Esophagus squamous epithelium (tissue), 5 donors: ENCODE data around the gene PITX2. TPM values are rescaled to one million over a fixed set of nuclear protein-coding genes. Genes with fewer than 3 reads are reported as not detected.

Experiments used
- DNase-seq: peaks from one replicate; lab custom pipeline; 2025; lab: John Stamatoyannopoulos, UW
- H3K27ac ChIP-seq, 4 donors: fragments of 200-600 bp; sonication (generic); one replicate each; pipeline ENCODE4 v1.5.1; 2016 to 2019; ENCODE audit warnings: mild to moderate bottlenecking in 1 of 4
- H3K27me3 ChIP-seq, 4 donors: fragments of 200-600 bp; sonication (generic); 1 replicate in 3 of 4; 2 replicates in 1 of 4; pipeline versions ENCODE4 v1.5.1 to v1.6.0; 2017 to 2021; ENCODE audit warnings: antibody characterized with exemption in 1 of 4
- H3K36me3 ChIP-seq, 3 donors: fragments of 200-600 bp; sonication (generic); one replicate each; pipeline ENCODE4 v1.5.1; 2016 to 2019
- H3K4me1 ChIP-seq, 3 donors: fragments of 200-600 bp; sonication (generic); one replicate each; pipeline ENCODE4 v1.5.1; 2017 to 2019
- H3K4me3 ChIP-seq, 4 donors: fragments of 200-600 bp; sonication (generic); 1 replicate in 3 of 4; 2 replicates in 1 of 4; pipeline ENCODE4 v1.5.1; 2016 to 2019; ENCODE audit warnings: mild to moderate bottlenecking in 2 of 4, moderate library complexity in 1 of 4
- H3K9me3 ChIP-seq, 3 donors: fragments of 200-600 bp; sonication (generic); one replicate each; pipeline ENCODE4 v1.5.1; 2016 to 2019
- CTCF ChIP-seq, 6 experiments: fragments of 450-650 bp in 4 of 6; fragments of 200-600 bp in 2 of 6; sonication (generic) in 2 of 6; IDR thresholded peaks; one replicate each; pipeline ENCODE4 v1.5.1; 2016 to 2019; ENCODE audit warnings: antibody characterized with exemption in 6 of 6, mild to moderate bottlenecking in 4 of 6, moderate library complexity in 4 of 6
- POLR2A ChIP-seq, 4 donors: fragments of 450-650 bp; IDR thresholded peaks; one replicate each; pipeline ENCODE4 v1.6.1; 2017; ENCODE audit warnings: antibody characterized with exemption in 4 of 4, mild to moderate bottlenecking in 4 of 4, moderate library complexity in 3 of 4
- WGBS, 2 donors: methylation state at CpG; one replicate each; pipeline ENCODE4 v1.1.5; 2018; 5-methylcytosine and 5-hydroxymethylcytosine counted together
- intact Hi-C: fragments of 100-400 bp; cut with DNase I; formaldehyde crosslinking; loops from one replicate; pipeline ENCODE4 v1.15.0; 2022
- total RNA-seq, 4 donors: library from RNA; depleted of rRNA; stranded (reverse); fragments of >200 nt; gene quantifications; one replicate each; pipeline ENCODE4 v1.1.0, GENCODE V29; 2016
- donor health status: DM: yes; HTN: yes; CAD: no.

The PITX2 gene
- total RNA-seq, 4 donors from 2014 or later = 0.66 to 4.8 (median 1.5) TPM; not detected in 1

- H3K4me1 ChIP-seq = no peaks in the 10 kb centered on the region
- no peak overlapping the region for H3K27ac ChIP-seq
- no peak for DNase-seq
- intact Hi-C loops = no loop called here
- peaks cover 0 to 15% (median 0%) of the 10 kb centered on the region in 4 donors for H3K27me3 ChIP-seq
- H3K4me3 ChIP-seq = no peak overlapping the region
- no peaks in the 10 kb centered on the region for H3K36me3 ChIP-seq
- no peak for TF ChIP-seq CTCF (IDR thresholded peaks at IDR 0.05)
- TF ChIP-seq POLR2A (IDR thresholded peaks at IDR 0.05) = no peak
- H3K9me3 ChIP-seq = no peaks in the 10 kb centered on the region
These were observed 31.4 kb upstream of the PITX2 start for GRCh38 chr4:110654254-110654635.

DNA sequence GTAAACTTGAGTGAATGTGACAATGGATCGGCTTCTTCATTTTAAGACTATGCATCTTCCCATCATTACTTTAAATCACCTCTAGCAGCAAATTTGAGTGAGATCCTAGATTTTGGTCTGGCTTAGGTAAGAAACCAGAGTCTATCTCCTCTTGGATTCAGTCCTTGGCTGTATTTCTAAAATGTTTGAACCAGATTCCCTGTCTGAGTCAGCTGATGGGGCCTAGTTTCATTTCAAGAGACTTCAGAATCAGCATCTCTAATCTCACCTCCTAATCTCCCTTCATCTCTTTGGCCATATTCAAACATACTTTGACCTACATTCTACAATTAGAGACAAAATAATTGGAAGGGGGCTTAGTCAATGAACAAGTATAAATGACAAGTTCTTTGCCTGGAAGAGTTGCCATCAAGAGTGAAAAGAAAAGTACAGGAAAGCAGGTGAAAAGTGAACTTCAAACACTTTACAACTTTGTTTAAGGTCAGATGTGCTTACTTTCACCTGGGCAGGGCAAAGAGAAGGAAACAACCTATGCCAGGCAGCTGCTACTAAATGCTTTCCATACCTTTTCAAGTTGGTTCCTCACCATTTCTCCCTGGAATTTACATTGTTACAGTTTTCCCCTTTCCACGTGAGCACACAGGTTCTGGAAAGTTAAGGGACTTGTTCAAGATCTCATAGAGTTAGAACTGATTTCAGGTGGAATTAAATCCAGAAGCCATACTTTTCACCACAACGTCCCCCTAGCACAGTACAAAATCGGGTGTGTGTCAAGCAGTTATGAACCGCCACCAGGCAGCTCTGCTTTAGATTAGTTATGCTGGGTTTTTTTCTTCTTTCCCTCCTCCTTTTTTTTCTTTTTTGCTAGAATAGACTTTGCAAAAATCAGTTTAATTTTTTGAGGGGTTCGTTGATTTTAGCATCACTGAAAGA, 30.7 kb upstream of the PITX2 start:
- Histone ChIP-seq H3K4me3 (no peak overlapping the region), H3K36me3 (no peaks in the 10 kb centered on the region), H3K27me3 (peaks cover 0 to 15% (median 0%) of the 10 kb centered on the region in 4 donors), H3K4me1 (no peaks in the 10 kb centered on the region), H3K27ac (no peak overlapping the region), H3K9me3 (no peaks in the 10 kb centered on the region)
- no peak for DNase-seq
- intact Hi-C loops = no loop called here
- WGBS, 2 donors = 62 to 66% methylated on average over 6 of the region's 6 CpGs
- TF ChIP-seq POLR2A (IDR thresholded peaks at IDR 0.05) (no peak), CTCF (IDR thresholded peaks at IDR 0.05) (no peak)

GRCh38 chr4:110644008-110644407, 21.1 kb upstream of the PITX2 start:
- DNase-seq = no peak
- Histone ChIP-seq H3K4me1 (no peaks in the 10 kb centered on the region), H3K27ac (no peak overlapping the region), H3K36me3 (no peaks in the 10 kb centered on the region), H3K4me3 (no peak overlapping the region), H3K9me3 (no peaks in the 10 kb centered on the region), H3K27me3 (peaks cover 0 to 84% (median 0%) of the 10 kb centered on the region in 4 donors)
- 73 to 75% methylated on average over 1 of the region's 1 CpG for WGBS, 2 donors
- TF ChIP-seq POLR2A (IDR thresholded peaks at IDR 0.05) (no peak), CTCF (IDR thresholded peaks at IDR 0.05) (no peak)
- intact Hi-C loops = no loop called here

GRCh38 chr4:110643096-110643495, 20.2 kb upstream of the PITX2 start:
- H3K36me3 ChIP-seq = no peaks in the 10 kb centered on the region
- 69 to 81% methylated on average over 1 of the region's 1 CpG for WGBS, 2 donors
- no peak for DNase-seq
- TF ChIP-seq POLR2A (IDR thresholded peaks at IDR 0.05) (no peak), CTCF (IDR thresholded peaks at IDR 0.05) (no peak)
- no peaks in the 10 kb centered on the region for H3K9me3 ChIP-seq
- intact Hi-C loops = no loop called here
- peaks cover 0 to 93% (median 2%) of the 10 kb centered on the region in 4 donors for H3K27me3 ChIP-seq
- H3K4me1 ChIP-seq = no peaks in the 10 kb centered on the region
- no peak overlapping the region for H3K27ac ChIP-seq
- H3K4me3 ChIP-seq = no peak overlapping the region

- Histone ChIP-seq H3K4me1 (peaks cover 0 to 17% (median 3%) of the 10 kb centered on the region in 3 donors), H3K36me3 (no peaks in the 10 kb centered on the region), H3K4me3 (no peak overlapping the region), H3K9me3 (no peaks in the 10 kb centered on the region), H3K27ac (no peak overlapping the region), H3K27me3 (peaks cover 4 to 100% (median 5%) of the 10 kb centered on the region in 4 donors)
- intact Hi-C loops = no loop called here
- 31 to 39% methylated on average over 5 to 12 of the region's 18 CpGs for WGBS, 2 donors
- DNase-seq = no peak
- no peak for TF ChIP-seq CTCF (IDR thresholded peaks at IDR 0.05)
- TF ChIP-seq POLR2A (IDR thresholded peaks at IDR 0.05) = no peak
These were observed 18.3 kb upstream of the PITX2 start for GRCh38 chr4:110641218-110641617.
